ENCODE results near the gene PSMC4.
A peak's percentile ranks its signal among the peaks of the same experiment; 100 is the strongest.

The PSMC4 gene

DNA sequence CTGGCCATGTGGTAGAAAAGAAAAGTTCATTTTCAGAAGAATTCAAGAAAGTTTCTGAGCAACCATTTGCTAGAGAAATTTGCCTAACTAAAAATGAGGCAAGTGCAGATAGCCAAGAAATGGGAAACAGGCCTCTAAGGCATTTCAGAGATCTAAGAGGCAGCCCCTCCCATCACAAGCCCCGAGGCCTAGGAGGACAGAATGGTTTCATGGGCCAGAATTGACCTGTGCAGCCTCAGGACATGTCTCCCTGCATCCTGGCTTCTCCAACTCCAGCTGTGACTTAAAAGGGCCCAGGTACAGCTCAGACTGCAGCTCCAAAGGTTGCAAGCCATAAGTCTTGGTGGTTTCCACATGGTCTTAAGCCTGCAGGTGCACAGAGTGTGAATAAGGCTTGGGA lies 22.6 kb downstream of the PSMC4 start:
- DNase-seq (ENCODE audit: low read depth in 2 of 2) = no peak

DNA sequence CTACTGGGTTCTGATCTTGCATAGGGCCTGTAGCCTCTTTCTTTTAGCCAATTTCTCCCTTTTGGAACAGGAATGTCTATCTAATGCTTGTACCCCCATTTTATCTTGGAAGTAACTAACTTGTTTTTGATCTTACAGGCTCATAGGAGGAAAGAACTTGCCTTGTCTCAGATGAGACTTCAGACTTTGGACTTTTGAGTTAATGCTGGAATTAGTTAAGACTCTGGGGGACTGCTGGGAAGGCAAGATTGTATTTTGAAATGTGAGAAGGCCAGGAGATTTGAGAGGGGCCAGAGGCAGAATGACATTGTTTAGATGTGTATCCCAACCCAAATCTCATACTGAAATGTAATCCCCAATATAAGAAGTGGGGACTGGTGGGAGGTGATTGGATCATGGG lies 23.4 kb downstream of the PSMC4 start:
- no peak for DNase-seq (ENCODE audit: low read depth in 2 of 2)

DNA sequence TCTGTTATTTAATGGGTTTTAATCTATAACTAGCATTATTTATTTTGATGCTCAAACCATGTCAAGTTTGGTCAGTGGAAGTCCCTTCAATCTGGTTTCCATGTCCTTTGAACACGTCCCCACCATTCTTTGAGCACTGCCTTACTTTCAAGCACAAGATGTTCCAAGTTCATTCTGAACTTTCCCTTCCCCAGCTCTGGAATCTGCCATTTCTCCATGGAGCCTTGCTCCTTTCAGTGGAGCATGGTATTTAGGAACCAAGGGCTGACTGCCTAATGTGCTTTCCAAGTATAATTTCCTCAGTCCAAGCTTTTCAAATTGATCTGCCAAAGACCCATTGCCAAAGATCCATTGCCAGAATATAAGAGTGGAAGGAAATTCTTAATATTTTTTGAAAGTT lies 24.8 kb downstream of the PSMC4 start:
- no peak for DNase-seq (ENCODE audit: low read depth in 2 of 2)

DNA sequence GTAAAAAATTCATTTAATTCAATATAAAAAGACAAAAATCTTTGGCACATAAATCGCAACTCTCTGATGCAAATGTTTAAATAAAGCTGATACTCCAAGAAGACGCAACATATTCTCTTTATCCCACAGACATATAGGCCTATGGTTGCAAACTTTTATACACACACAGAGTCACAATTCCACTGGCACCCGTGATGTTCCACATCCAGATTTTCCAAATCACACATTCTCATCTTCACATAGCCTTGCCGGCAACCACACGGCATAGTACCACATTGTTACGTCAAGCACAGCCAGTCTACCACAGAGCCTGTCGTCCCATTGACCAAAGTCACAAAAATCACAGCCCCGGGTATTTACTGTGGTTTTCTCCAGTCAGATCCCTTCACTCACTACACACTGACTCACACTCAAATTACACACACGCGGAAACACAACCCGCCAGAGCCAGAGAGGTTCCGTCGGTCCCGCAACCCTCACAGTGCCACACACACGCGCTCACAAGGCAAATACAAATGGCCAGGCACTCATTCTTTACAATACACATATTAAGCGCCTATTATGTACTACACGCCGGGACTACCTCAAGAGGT lies 25.3 kb downstream of the PSMC4 start:
- peak; percentile 25 to 29 for DNase-seq (ENCODE audit: low read depth in 2 of 2)

DNA sequence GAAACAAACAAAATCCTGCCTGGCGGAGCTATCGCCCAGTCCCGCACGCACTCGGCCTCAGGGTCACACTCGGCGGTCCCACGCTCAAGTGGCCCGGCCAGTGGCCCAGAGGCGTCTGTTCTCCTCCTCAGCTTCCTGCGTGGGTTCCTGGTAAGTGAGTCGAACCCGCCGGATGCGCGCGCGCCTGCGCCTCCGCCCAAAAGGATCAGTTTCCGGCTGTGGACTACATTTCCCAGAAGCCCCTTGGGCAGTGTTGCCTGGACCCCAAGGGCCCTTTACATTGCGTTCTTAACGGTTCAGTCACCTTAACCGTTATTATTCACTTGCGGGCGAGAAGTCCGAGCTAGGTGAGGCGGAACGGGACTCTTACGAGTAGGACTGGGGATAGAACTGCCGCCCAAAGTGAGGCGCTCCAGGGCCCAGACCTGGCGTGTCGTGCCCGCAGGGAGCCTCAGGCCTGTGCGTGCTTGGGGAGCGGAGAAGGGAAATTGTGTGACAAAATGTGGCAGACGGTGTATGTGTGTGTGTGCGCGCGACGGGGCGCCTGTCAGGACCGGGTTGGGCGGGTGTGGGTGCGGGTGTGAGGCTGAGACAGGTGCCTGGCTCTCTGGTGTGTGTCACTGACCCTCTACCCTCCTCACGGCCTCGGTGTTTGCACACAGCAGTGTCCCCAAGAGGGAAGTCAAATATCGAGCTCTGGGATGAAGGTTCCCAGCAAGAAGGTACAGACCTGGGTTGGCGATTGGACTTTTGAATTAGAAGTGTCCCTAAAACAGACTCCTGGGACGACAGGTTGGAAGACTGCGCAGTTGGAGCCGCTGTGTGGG lies 26.1 kb downstream of the PSMC4 start, which contains the start of gene ZNF546:
Gene ZNF546 (plus strand): TSS at position 250 of the 827 bp plus-strand sequence. CDS start 1,267 bp downstream, outside the sequence.
- DNase-seq (ENCODE audit: low read depth in 2 of 2) = peak; percentile 87 to 88

DNA sequence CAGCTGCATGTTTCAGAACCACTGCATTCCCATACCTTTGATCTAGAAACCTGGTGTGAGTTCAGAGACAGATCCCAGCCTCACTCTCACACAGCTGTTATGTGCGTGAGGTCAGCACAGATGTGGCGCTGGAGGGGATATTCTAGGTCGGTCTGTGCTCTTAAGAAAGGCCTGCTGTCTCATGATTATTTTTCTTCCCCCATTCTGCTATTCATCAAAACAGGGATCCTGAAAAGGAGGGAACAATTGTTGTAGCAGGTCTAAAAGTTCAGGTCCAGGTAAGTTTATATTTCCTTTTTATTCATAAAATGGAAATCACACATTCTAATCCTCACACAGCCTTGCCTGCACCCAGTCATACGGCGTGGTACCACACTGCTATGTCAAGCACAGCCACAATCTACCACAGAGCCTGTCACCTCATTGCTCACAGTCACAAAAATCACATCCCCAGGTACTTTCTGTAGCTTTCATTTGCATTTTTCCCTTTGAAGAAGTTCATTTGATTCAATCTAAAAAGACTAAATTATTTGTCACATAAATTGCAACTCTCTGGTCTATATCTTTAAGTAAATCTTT lies 26.8 kb downstream of the PSMC4 start:
- DNase-seq (ENCODE audit: low read depth in 2 of 2) = peak; percentile 19 to 30

DNA sequence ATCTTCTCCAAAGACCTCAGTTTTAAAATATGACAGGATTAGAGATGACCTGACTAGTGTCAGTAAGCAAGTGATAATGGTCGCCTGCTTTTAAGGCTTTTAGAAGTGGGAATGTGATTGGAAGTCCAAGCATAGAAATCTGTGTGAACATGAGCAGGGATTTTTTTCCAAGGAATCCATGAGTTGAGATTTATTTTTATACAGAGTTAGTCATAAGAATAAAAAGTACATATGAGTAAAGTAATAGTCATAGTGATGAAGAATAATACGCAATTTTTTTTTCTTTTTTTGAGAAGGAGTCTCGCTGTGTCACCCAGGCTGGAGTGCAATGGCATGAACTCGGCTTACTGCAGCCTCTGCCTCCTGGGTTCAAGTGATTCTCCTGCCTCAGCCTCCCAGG lies 27.5 kb downstream of the PSMC4 start:
- DNase-seq (ENCODE audit: low read depth in 2 of 2) = no peak

DNA sequence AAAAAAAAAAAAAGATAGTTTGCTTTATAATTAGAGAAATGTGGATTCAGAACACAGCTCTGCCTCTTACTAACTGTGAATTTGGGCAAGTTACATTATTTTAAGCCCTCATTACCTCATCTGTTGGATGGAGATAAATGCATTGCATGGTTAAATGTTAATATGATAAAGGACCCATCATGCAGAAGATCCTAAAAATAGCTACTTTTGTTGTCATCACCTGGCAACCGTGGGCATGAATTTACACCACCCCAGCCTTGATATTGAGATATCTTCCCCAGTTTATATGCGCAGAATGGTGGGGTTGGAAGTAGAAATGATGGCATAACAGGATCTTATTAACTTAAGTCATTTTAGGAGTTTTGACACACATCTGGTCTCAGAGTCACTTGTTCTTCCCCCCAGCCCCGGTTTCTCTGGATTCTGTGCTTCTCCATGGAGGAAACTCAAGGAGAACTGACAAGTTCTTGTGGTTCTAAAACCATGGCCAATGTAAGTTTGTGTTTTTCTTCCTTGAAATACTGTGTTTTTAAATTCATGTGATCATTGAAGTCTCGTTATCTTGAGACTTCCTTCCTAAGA lies 34.8 kb downstream of the PSMC4 start:
- no peak for DNase-seq (ENCODE audit: low read depth in 2 of 2)

DNA sequence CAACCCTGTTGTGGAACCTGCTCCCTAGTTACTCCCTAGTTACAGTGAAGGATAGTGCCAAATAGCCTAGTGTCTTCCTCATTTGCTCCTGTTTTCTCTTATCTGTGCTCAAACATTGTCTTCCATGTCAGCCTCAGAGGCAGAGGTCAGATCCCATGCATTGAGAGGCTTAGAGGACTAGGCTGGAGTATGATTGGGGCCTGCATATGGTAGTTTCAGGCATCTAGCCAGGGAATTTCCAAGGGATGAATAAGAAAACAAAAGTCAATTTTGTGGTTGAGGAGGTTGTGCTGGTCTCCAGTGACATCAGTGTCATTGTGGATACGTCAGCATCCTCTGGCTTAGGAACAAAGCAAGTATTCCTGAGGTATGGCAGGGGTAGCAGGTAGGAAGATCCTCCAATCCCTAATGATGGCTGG lies 35.3 kb downstream of the PSMC4 start:
- no peak for DNase-seq (ENCODE audit: low read depth in 2 of 2)

DNA sequence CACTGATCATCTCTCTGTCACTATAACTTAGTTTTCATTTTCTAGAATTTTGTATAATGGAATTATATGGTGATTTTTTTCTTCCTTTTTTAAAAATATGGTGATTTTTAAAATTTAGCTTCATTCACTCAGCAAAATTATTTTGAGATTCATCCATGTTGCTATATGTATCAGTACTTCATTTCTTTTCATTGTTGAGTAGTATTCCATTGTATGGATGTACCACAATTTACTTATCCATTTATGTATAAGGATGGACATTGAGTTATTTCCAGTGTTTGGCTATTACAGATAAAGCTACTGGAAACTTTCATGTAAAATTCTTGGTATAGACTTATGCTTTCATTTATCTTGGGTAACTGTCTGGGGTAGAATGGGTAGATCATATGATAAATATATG lies 38.7 kb downstream of the PSMC4 start:
- DNase-seq (ENCODE audit: low read depth in 2 of 2) = no peak

DNA sequence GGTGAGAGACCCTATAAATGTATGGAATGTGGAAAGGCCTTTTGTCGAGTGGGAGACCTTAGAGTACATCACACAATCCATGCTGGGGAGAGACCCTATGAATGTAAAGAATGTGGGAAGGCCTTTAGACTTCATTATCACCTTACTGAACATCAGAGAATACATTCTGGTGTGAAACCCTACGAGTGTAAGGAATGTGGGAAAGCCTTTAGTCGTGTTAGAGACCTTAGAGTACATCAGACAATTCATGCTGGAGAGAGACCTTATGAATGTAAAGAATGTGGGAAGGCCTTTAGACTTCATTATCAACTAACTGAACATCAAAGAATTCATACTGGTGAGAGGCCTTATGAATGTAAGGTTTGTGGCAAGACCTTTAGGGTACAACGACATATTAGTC lies 43.0 kb downstream of the PSMC4 start:
- DNase-seq (ENCODE audit: low read depth in 2 of 2) = no peak

DNA sequence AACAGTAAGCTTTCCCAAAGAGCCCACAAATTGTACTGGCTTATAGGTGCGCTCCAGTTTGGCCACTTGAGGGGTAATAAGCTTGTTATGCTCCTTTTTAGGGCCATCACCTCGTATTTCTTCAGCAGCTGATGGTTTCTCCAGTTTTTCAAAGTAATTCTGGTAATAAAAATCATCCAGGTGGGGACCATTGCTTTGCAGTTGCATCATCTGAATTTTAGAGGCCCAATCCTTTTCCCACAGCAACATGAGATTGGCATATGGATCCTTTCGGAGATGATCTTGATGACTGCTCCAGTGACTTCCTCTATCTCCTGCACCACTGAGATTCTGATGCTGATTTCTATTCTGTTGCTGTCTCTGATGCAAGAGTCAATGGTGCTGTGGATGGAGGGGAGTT lies 53.0 kb downstream of the PSMC4 start:
- DNase-seq (ENCODE audit: low read depth in 2 of 2) = no peak

DNA sequence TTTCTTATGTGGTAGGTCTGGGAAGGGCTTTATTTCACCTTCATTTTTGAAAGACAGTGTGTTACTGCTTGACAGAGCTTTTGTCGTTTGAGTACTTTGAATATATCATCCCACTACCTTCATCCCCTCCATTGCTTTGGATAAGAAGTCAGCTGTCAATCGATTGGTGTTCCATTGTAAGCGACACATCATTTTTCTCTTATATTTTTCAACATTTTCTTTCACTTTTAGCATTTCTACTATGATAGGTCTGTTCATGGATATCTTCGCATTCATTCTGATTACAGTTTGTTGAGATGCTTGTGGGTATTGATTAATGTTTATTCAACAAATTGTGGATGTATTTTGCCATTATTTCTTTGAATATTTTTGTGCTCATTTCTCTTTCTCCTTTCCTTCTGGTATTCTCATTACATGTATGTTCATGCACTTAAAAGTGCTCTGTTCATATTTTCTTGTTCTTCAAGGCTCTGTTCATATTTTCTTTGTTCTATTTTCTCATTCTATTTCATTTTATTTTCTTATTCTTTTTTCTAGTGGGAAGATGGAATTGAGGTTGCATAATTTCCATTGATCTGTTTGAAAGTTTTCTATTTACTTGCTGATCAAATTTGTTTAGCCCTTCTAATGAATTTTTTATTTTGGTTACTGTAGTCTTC lies 55.1 kb downstream of the PSMC4 start:
- no peak for DNase-seq (ENCODE audit: low read depth in 2 of 2)

DNA sequence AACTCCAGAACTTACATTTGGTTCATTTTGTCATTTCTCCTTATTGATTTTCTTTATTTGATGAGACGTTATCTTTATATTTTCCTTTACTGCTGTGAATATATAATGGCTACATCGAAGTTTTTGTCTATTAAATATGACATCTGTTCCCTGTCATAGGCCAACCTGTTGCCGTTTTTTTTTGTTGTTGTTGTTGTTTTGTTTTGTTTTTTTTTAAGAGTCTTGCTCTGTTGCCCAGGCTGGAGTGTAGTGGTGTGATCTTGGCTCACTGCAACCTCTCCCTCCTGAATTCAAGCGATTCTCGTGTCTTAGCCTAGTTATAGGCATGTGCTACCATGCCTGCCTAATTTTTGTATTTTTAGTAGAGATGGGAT lies 55.6 kb downstream of the PSMC4 start:
- no peak for DNase-seq (ENCODE audit: low read depth in 2 of 2)

Data from stimulated activated CD4-positive, alpha-beta T cell treated with anti-CD3 and anti-CD28 coated beads, Interleukin-15, amount 100 ng/mL, for 48 hours (primary cell).